SK-N-SH treated with all-trans-retinoic acid at 6 μM for 48 hours (cell line): Measurements from ENCODE around the gene STOML1.

Experiments
- OSR1 ChIP-seq: fragments of 250-450 bp; sonication (Bioruptor Pico); IDR thresholded peaks from 2 replicates; pipeline ENCODE4 v1.8.0; 2022; ENCODE audit warnings: moderate library complexity, mild to moderate bottlenecking, inconsistent platforms
- PATZ1 ChIP-seq: fragments of 250-450 bp; sonication (Bioruptor Pico); IDR thresholded peaks from 2 replicates; pipeline ENCODE4 v1.8.0; 2020; ENCODE audit warnings: mild to moderate bottlenecking, moderate library complexity, borderline replicate concordance
- RARB ChIP-seq: fragments of 250-450 bp; sonication (Bioruptor Pico); IDR thresholded peaks from 2 replicates; pipeline ENCODE4 v1.8.0; 2021; ENCODE audit warnings: mild to moderate bottlenecking, moderate library complexity
- ZFP3 ChIP-seq: fragments of 250-450 bp; sonication (Bioruptor Pico); IDR thresholded peaks from 2 replicates; pipeline ENCODE4 v1.5.0; 2020; ENCODE audit warnings: mild to moderate bottlenecking, moderate library complexity

- TF ChIP-seq OSR1 (CRISPR knock-in tag), result no peak
- no peak for TF ChIP-seq RARB (CRISPR knock-in tag)
- no peak for TF ChIP-seq PATZ1 (CRISPR knock-in tag)
- no peak for TF ChIP-seq ZFP3 (CRISPR knock-in tag)
Observed at GRCh38 chr15:73941871-73942635, 50.0 kb downstream of the STOML1 start.
